ENCODE measurements around the gene CA5B. TPM values are rescaled to one million over a fixed set of nuclear protein-coding genes. Genes with fewer than 3 reads are reported as not detected.

The CA5B gene
- total and polyA plus RNA-seq, 7 donors: 0.46 to 8.6 (median 3.9) TPM

- 92 to 95% methylated on average over 8 of the region's 8 CpGs for WGBS, 2 donors
- Histone ChIP-seq H3K9me3 (no peaks in the 10 kb centered on the region), H3K4me3 (no peak overlapping the region), H3K27ac (no peak overlapping the region), H3K36me3 (peaks cover 2 to 33% (median 10%) of the 10 kb centered on the region in 4 donors), H3K27me3 (no peaks in the 10 kb centered on the region), H3K4me1 (no peaks in the 10 kb centered on the region)
- DNase-seq: no peak
- intact Hi-C loops (cut with DNase I): no loop called here
- no peak for TF ChIP-seq POLR2A (IDR thresholded peaks at IDR 0.05)
- no peak for TF ChIP-seq EP300 (IDR thresholded peaks at IDR 0.05)
- no peak for TF ChIP-seq CTCF (IDR thresholded peaks at IDR 0.05)
- no peak for TF ChIP-seq POLR2AphosphoS5 (IDR thresholded peaks at IDR 0.05)
Observed at GRCh38 chrX:15812192-15812938, 74.3 kb downstream of the CA5B start.

- 77 to 86% methylated on average over 1 of the region's 1 CpG for WGBS, 2 donors
- H3K4me3 ChIP-seq: no peak overlapping the region
- H3K4me1 ChIP-seq: no peaks in the 10 kb centered on the region
- no peak overlapping the region for H3K27ac ChIP-seq
- intact Hi-C loops (cut with DNase I): no loop called here
- H3K36me3 ChIP-seq: peaks cover 5 to 34% (median 10%) of the 10 kb centered on the region in 4 donors
- no peak for TF ChIP-seq POLR2AphosphoS5 (IDR thresholded peaks at IDR 0.05)
- no peak for TF ChIP-seq POLR2A (IDR thresholded peaks at IDR 0.05)
- no peak for TF ChIP-seq EP300 (IDR thresholded peaks at IDR 0.05)
- TF ChIP-seq CTCF (IDR thresholded peaks at IDR 0.05): no peak
- H3K9me3 ChIP-seq: no peaks in the 10 kb centered on the region
- H3K27me3 ChIP-seq: no peaks in the 10 kb centered on the region
- DNase-seq: no peak
Observed at GRCh38 chrX:15813416-15813815, 75.3 kb downstream of the CA5B start.

GRCh38 chrX:15814771-15815365 is 76.8 kb downstream of the CA5B start:
- Histone ChIP-seq H3K4me3 (no peak overlapping the region), H3K9me3 (no peaks in the 10 kb centered on the region), H3K4me1 (no peaks in the 10 kb centered on the region), H3K27me3 (no peaks in the 10 kb centered on the region), H3K36me3 (peaks cover 0 to 24% (median 6%) of the 10 kb centered on the region in 4 donors), H3K27ac (no peak overlapping the region)
- TF ChIP-seq CTCF (IDR thresholded peaks at IDR 0.05) (no peak), EP300 (IDR thresholded peaks at IDR 0.05) (no peak), POLR2A (IDR thresholded peaks at IDR 0.05) (no peak), POLR2AphosphoS5 (IDR thresholded peaks at IDR 0.05) (no peak)
- no peak for DNase-seq
- 78 to 91% methylated on average over 6 of the region's 6 CpGs for WGBS, 2 donors
- intact Hi-C loops (cut with DNase I): no loop called here

- WGBS, 2 donors: 65 to 74% methylated on average over 10 of the region's 10 CpGs
- no peak overlapping the region for H3K27ac ChIP-seq
- TF ChIP-seq POLR2A (IDR thresholded peaks at IDR 0.05): no peak
- no peak for TF ChIP-seq POLR2AphosphoS5 (IDR thresholded peaks at IDR 0.05)
- no peak for TF ChIP-seq CTCF (IDR thresholded peaks at IDR 0.05)
- no peak for TF ChIP-seq EP300 (IDR thresholded peaks at IDR 0.05)
- intact Hi-C loops (cut with DNase I): no loop called here
- H3K9me3 ChIP-seq: no peaks in the 10 kb centered on the region
- H3K4me1 ChIP-seq: no peaks in the 10 kb centered on the region
- peaks cover 0 to 31% (median 5%) of the 10 kb centered on the region in 4 donors for H3K36me3 ChIP-seq
- H3K27me3 ChIP-seq: no peaks in the 10 kb centered on the region
- no peak overlapping the region for H3K4me3 ChIP-seq
- no peak for DNase-seq
Observed at GRCh38 chrX:15815779-15816437, 77.8 kb downstream of the CA5B start.
